Testis (tissue), 3 donors: ENCODE measurements around the gene PITPNC1. TPM values are rescaled to one million over a fixed set of nuclear protein-coding genes. Genes with fewer than 3 reads are reported as not detected.
A peak's percentile ranks its signal among the peaks of the same experiment; 100 is the strongest.

Experiments
- DNase-seq: peaks from one replicate; pipeline ENCODE4 v3.0.0-alpha.2; 2019
- H3K27ac ChIP-seq, 2 donors: fragments of 200-600 bp; sonication (generic); one replicate each; pipeline ENCODE4 v1.5.1; 2019
- H3K27me3 ChIP-seq: fragments of 200-600 bp; sonication (generic); one replicate; pipeline ENCODE4 v1.5.1; 2019
- H3K36me3 ChIP-seq: fragments of 200-600 bp; sonication (generic); one replicate; pipeline ENCODE4 v1.5.1; 2017; ENCODE audit warnings: low read depth; ENCODE audit errors: missing control alignments
- H3K4me1 ChIP-seq: fragments of 200-600 bp; sonication (generic); one replicate; pipeline ENCODE4 v1.5.1; 2019
- H3K4me3 ChIP-seq, 2 donors: fragments of 200-600 bp; sonication (generic); one replicate each; pipeline ENCODE4 v1.5.1; 2017 to 2019
- H3K9me3 ChIP-seq: fragments of 200-600 bp; sonication (generic); one replicate; pipeline ENCODE4 v1.5.1; 2017
- CTCF ChIP-seq, 3 experiments: fragments of 450-650 bp in 2 of 3; fragments of 200-600 bp in 1 of 3; sonication (generic) in 1 of 3; IDR thresholded peaks; one replicate each; pipeline ENCODE4 v1.5.1; 2016 to 2019; ENCODE audit warnings: antibody characterized with exemption in 3 of 3, mild to moderate bottlenecking in 2 of 3, moderate library complexity in 1 of 3
- POLR2A ChIP-seq: fragments of 450-650 bp; IDR thresholded peaks from one replicate; pipeline ENCODE4 v1.6.1; 2017; ENCODE audit warnings: antibody characterized with exemption, mild to moderate bottlenecking, moderate library complexity
- WGBS, 2 donors: methylation state at CpG; one replicate each; pipeline ENCODE4 v1.1.5; 2018; 5-methylcytosine and 5-hydroxymethylcytosine counted together
- intact Hi-C: fragments of 100-400 bp; cut with DNase I; formaldehyde crosslinking; loops from one replicate; pipeline ENCODE4 v1.15.1; 2023; ENCODE audit warnings: low total_unique reads
- polyA plus RNA-seq: library from polyadenylated mRNA; stranded (reverse); fragments of 350-450 nt; fragmentation: Illumina TruSeq; extraction: RNeasy Lipid Tissue Mini Kit (QIAGEN cat#74804); gene quantifications from one replicate; pipeline ENCODE4 v1.2.3, GENCODE V29; 2014; ENCODE audit warnings: low read depth, low replicate concordance; ENCODE audit not compliant: insufficient read depth
- total RNA-seq, 2 donors: library from RNA; depleted of rRNA; stranded (reverse); fragments of >200 nt; gene quantifications; one replicate each; pipeline ENCODE4 v1.2.3, GENCODE V29; 2016

The PITPNC1 gene
- total and polyA plus RNA-seq, 3 donors from 2014 or later = 8.3 to 12.8 (median 12.2) TPM

DNA sequence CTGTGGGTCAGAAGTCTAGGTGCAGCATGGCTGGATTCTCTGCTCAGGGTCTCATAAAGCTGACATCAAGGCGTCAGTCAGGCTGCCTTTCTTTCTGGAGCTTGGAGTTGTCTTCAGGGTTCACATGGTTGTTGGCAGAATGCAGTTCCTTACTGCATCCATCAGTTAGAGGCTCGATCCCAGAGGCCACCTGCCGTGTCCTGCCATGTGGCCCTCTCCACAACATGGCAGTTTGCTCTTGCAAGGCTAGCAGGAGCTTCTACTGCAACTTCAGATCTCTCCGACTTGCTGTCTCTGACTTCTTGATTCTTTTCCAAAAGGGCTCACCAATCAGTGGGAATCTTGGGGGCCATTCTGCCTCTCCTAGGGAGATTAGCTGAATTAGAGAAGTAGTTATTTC lies 11.9 kb downstream of the PITPNC1 start:
- no peak overlapping the region for H3K27ac ChIP-seq

GRCh38 chr17:67390006-67390645 lies 13.0 kb downstream of the PITPNC1 start:
- Histone ChIP-seq H3K9me3 (no peaks in the 10 kb centered on the region), H3K4me3 (no peak overlapping the region), H3K4me1 (peaks cover 5% of the 10 kb centered on the region), H3K27me3 (no peaks in the 10 kb centered on the region), H3K36me3 (no peaks in the 10 kb centered on the region), H3K27ac (peak overlapping the region in 1 of 2 donors; percentile 41)
- DNase-seq = no peak
- 65 to 73% methylated on average over 6 of the region's 6 CpGs for WGBS, 2 donors
- intact Hi-C loops = no loop called here
- no peak for TF ChIP-seq CTCF (IDR thresholded peaks at IDR 0.05)
- TF ChIP-seq POLR2A = no peak

More for the DNA sequence above, 11.9 kb downstream of the PITPNC1 start:
- Histone ChIP-seq H3K36me3 (no peaks in the 10 kb centered on the region), H3K27me3 (no peaks in the 10 kb centered on the region), H3K9me3 (no peaks in the 10 kb centered on the region), H3K4me1 (peaks cover 5% of the 10 kb centered on the region), H3K4me3 (no peak overlapping the region)
- TF ChIP-seq CTCF (IDR thresholded peaks at IDR 0.05) = no peak
- no peak for TF ChIP-seq POLR2A
- no peak for DNase-seq
- intact Hi-C loops = no loop called here
- WGBS, 2 donors = 94 to 100% methylated on average over 4 of the region's 4 CpGs

DNA sequence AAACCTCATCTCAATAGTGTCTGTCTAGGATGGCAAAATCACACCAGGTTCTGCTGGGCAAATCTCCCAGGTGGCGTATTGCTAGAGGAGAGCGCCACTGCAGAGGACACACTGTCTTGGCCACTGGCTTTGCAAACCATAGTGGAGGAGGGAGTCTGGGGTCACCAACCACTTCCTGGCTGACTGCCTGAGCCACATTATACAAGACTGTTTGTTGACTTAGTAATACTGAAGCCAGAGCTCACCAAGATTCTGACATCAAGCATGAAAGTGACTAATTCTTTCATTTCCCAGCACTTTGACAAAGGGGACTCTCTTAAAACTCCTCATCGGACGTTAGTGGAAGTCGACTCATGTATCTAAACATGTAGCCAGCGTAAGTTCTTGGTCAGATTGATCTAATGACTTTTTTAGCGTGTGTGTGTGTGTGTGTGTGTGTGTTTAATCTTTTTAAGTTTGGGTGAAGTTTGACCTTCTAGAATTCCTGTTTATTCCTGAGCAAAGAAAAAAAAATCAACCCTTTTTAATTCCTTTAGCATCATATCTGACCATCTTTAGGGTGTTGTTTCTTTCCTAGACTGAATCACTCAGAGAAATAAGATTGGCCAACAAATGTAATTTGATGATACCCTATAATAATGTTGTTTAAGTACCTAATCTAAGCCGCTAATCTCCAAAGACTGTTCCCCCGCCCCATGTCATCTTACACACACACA lies 13.7 kb downstream of the PITPNC1 start:
- TF ChIP-seq CTCF (IDR thresholded peaks at IDR 0.05) (no peak), POLR2A (no peak)
- Histone ChIP-seq H3K36me3 (no peaks in the 10 kb centered on the region), H3K27ac (peak overlapping the region in 1 of 2 donors; percentile 41), H3K27me3 (no peaks in the 10 kb centered on the region), H3K4me1 (peaks cover 5% of the 10 kb centered on the region), H3K9me3 (no peaks in the 10 kb centered on the region), H3K4me3 (no peak overlapping the region)
- intact Hi-C loops = no loop called here
- WGBS, 2 donors = 62 to 74% methylated on average over 8 to 9 of the region's 9 CpGs
- DNase-seq = no peak

DNA sequence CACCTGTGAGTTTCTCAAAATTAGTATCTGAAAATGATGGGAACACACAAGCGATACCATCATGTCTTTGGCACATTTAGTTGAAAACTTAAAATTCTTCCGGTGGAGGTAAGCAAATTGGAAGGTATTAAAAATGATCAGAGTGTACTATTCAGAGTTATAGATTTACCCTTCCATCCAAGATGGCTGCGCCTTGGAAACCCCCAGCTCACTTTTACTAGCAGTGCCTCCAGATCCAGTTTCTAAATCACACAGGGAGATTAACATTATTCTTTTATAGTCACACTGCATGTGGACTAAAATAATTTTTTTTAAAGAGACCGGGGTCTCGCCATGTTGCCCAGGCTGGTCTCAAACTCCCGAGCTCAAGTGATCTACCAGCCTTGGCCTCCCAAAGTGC lies 15.0 kb downstream of the PITPNC1 start:
- Histone ChIP-seq H3K36me3 (no peaks in the 10 kb centered on the region), H3K27me3 (no peaks in the 10 kb centered on the region), H3K9me3 (no peaks in the 10 kb centered on the region), H3K27ac (no peak overlapping the region), H3K4me1 (peaks cover 5% of the 10 kb centered on the region), H3K4me3 (no peak overlapping the region)
- no peak for DNase-seq
- TF ChIP-seq CTCF (IDR thresholded peaks at IDR 0.05) = no peak
- no peak for TF ChIP-seq POLR2A
- WGBS, 2 donors = 89 to 96% methylated on average over 6 of the region's 6 CpGs
- intact Hi-C loops = no loop called here
